SU-DHL-6 (cell line): ENCODE data around the gene BICD1.

ENCODE experiments used
- CTCF ChIP-seq: fragments of 200-600 bp; sonication (generic); IDR thresholded peaks from one replicate; pipeline ENCODE4 v1.5.1; 2017; ENCODE audit warnings: antibody characterized with exemption, mild to moderate bottlenecking, low read length, moderate library complexity; ENCODE audit not compliant: insufficient read depth, poor library complexity, severe bottlenecking
- EZH2phosphoT487 ChIP-seq: fragments of 200-600 bp; sonication (generic), shearing (Covaris generic); conservative IDR thresholded peaks from 2 replicates; pipeline ENCODE4 v1.6.1; 2018; ENCODE audit warnings: mild to moderate bottlenecking, antibody characterized with exemption, low read length, moderate library complexity, mixed read lengths

- TF ChIP-seq CTCF (no peak), EZH2phosphoT487 (no peak)
Measured at GRCh38 chr12:32413412-32413811, 306.8 kb downstream of the BICD1 start.
